Cardiac atrium fibroblast (primary cell): ENCODE measurements around the gene HNRNPA3. TPM values are rescaled to one million over a fixed set of nuclear protein-coding genes. Genes with fewer than 3 reads are reported as not detected.

Experiments used
- total RNA-seq: library from RNA; depleted of rRNA; stranded (reverse); fragments of >200 nt; gene quantifications from 2 replicates; pipeline ENCODE4 v1.2.3, GENCODE V29; 2015

HNRNPA3 gene
- 17.9 and 22.8 TPM in 2 replicates for total RNA-seq

GRCh38 chr2:177212106-177212890, at the start of gene HNRNPA3:
Gene HNRNPA3 (plus strand): TSS chr2:177212794. CDS start chr2:177212800, 6 bp downstream.

DNA sequence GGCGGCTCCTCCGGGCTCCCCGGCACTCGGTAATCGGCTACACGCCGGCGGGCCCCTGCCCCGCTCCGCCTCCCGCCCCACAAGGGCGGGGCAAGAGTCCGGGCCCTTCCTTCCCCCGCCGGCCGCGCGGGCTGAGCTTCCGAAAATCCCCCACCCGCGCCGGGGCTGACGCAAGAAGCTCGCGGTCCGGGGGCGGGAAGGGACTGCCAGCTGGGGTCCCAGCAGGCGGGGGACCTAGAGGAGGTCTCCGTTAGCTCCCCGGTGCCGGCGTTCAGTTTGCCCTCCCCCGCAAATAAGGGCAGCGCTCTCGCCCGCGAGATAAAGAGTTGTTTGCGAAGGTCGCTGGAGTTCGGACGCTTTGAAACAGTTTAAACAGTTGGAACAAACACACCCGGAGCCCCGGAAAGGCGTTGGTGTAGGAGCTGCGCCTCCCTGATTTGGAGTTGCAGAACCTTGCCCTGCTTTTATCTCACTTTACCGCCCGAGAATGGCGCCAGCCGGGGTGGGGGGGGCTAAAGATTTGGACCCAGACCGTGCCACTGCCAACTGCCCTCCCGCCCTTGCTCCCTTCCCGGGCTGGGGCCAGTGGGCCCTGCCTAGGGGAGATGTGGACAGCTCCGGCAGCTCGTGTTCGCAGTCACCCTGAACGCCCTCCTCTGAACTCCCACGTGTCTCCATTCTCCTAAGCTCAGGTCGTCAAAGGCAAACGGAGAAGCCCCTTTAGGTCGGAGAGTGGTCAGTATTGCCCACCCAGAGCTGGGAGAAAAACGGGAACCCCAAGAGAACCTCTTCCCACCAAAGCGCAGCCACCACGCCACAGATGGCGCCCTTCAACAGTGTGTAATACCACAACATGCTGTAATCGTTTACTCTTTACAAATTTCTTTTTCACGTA, 52.3 kb downstream of the HNRNPA3 start, which contains the start of gene NFE2L2:
Gene NFE2L2 (minus strand): TSS at position 35 of the 895 bp plus-strand sequence. CDS start 151 bp downstream, outside the sequence.

Other genes starting within 250 kb of the HNRNPA3 start
- 87.2 and 141 TPM in 2 replicates for gene NFE2L2, start 51.9 kb downstream of the HNRNPA3 start, total RNA-seq
- gene AGPS, start 180.0 kb downstream of the HNRNPA3 start, total RNA-seq = 17.5 and 23.7 TPM in 2 replicates